Panc1 (cell line): ENCODE results near the gene ZNFX1.

Experiments
- POLR2AphosphoS5 ChIP-seq: IDR thresholded peaks from 2 replicates; pipeline ENCODE4 v1.6.1; 2012; ENCODE audit warnings: mild to moderate bottlenecking, low read depth, low read length, moderate library complexity
- SIN3A ChIP-seq: IDR thresholded peaks from 2 replicates; pipeline ENCODE4 v1.6.1; 2012; ENCODE audit warnings: low read depth, mild to moderate bottlenecking, low read length, moderate library complexity, borderline replicate concordance; ENCODE audit not compliant: insufficient read depth
- TCF7L2 ChIP-seq: IDR thresholded peaks from 2 replicates; pipeline ENCODE4 v1.6.1; 2011; ENCODE audit warnings: mild to moderate bottlenecking, low read depth, low read length, inconsistent platforms
- TF ChIP-seq, protein P1 (sequence below): fragments of 450-650 bp; IDR thresholded peaks from 2 replicates; pipeline ENCODE4 v1.5.1; 2017; ENCODE audit warnings: mild to moderate bottlenecking
- TF ChIP-seq, protein P2 (sequence below), 2 experiments: IDR thresholded peaks; 2 replicates each; pipeline ENCODE4 v1.6.1; 2011 to 2012; ENCODE audit warnings: low read depth in 2 of 2, control low read depth in 1 of 2, low read length in 1 of 2, mild to moderate bottlenecking in 1 of 2, moderate library complexity in 1 of 2; ENCODE audit not compliant: insufficient read depth in 1 of 2

DNA sequence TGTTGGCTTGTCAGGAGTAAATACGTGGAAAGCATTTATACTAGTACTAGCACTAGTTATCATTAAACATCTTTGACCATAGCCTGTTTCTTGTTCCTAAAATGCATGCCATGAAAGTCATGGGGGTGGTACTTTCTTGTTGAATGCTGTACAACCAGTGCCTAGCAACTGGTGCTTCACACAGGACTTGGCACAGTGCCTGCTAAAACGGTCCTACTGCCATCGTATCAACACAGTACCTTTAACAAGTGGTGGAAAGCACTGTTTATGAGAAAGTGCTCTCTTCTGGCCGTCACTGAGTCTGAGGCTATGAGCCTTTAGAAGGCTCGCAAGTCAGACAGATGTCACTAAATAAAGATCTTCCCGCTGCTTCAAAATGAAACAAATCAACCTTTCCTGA is 21.6 kb downstream of the ZNFX1 start:
- TF ChIP-seq POLR2AphosphoS5 (no peak), TCF7L2 (no peak), SIN3A (no peak)
- TF ChIP-seq, protein P1, sequence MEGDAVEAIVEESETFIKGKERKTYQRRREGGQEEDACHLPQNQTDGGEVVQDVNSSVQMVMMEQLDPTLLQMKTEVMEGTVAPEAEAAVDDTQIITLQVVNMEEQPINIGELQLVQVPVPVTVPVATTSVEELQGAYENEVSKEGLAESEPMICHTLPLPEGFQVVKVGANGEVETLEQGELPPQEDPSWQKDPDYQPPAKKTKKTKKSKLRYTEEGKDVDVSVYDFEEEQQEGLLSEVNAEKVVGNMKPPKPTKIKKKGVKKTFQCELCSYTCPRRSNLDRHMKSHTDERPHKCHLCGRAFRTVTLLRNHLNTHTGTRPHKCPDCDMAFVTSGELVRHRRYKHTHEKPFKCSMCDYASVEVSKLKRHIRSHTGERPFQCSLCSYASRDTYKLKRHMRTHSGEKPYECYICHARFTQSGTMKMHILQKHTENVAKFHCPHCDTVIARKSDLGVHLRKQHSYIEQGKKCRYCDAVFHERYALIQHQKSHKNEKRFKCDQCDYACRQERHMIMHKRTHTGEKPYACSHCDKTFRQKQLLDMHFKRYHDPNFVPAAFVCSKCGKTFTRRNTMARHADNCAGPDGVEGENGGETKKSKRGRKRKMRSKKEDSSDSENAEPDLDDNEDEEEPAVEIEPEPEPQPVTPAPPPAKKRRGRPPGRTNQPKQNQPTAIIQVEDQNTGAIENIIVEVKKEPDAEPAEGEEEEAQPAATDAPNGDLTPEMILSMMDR, result no peak
- TF ChIP-seq, protein P2, sequence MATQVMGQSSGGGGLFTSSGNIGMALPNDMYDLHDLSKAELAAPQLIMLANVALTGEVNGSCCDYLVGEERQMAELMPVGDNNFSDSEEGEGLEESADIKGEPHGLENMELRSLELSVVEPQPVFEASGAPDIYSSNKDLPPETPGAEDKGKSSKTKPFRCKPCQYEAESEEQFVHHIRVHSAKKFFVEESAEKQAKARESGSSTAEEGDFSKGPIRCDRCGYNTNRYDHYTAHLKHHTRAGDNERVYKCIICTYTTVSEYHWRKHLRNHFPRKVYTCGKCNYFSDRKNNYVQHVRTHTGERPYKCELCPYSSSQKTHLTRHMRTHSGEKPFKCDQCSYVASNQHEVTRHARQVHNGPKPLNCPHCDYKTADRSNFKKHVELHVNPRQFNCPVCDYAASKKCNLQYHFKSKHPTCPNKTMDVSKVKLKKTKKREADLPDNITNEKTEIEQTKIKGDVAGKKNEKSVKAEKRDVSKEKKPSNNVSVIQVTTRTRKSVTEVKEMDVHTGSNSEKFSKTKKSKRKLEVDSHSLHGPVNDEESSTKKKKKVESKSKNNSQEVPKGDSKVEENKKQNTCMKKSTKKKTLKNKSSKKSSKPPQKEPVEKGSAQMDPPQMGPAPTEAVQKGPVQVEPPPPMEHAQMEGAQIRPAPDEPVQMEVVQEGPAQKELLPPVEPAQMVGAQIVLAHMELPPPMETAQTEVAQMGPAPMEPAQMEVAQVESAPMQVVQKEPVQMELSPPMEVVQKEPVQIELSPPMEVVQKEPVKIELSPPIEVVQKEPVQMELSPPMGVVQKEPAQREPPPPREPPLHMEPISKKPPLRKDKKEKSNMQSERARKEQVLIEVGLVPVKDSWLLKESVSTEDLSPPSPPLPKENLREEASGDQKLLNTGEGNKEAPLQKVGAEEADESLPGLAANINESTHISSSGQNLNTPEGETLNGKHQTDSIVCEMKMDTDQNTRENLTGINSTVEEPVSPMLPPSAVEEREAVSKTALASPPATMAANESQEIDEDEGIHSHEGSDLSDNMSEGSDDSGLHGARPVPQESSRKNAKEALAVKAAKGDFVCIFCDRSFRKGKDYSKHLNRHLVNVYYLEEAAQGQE (IDR thresholded peaks at IDR 0.05; ENCODE audit: insufficient read depth in 1 of 2, low read depth in 2 of 2, low read length in 1 of 2), result no peak
